Measurements from ENCODE around the gene FILIP1. TPM values are rescaled to one million over a fixed set of nuclear protein-coding genes. Genes with fewer than 3 reads are reported as not detected.

FILIP1 gene
- polyA plus RNA-seq, 3 donors, result not detected

- H3K9me3 ChIP-seq (replicated peaks in 1 of 2; ENCODE audit: control insufficient read depth in 1 of 2, insufficient read depth in 1 of 2, low read length in 2 of 2), result no peaks in the 10 kb centered on the region
- H3K4me1 ChIP-seq (ENCODE audit: control insufficient read depth in 1 of 2, insufficient read depth in 2 of 2, low read length in 2 of 2), result no peaks in the 10 kb centered on the region
- H2AFZ ChIP-seq (ENCODE audit: insufficient read depth, low read depth, low read length, poor library complexity, severe bottlenecking), result no peak overlapping the region
- H3K27ac ChIP-seq (ENCODE audit: low read depth in 1 of 2, low read length in 2 of 2), result no peak overlapping the region
- Mint-ChIP-seq H3K9me3 (peaks cover 0 to 2% (median 0%) of the 10 kb centered on the region in 7 donors), H3K4me3 (no peak overlapping the region), H3K4me1 (peaks cover under 1% of the 10 kb centered on the region), H3K27ac (no peak overlapping the region), H3K27me3 (ENCODE audit: low read depth in 3 of 3) (peaks cover 8 to 30% (median 23%) of the 10 kb centered on the region in 3 donors), H3K36me3 (peaks cover 15% of the 10 kb centered on the region in 2 donors)
- H3K36me3 ChIP-seq (replicated peaks in 1 of 2; ENCODE audit: control insufficient read depth in 1 of 2, insufficient read depth in 2 of 2, low read length in 2 of 2), result peaks cover 13 to 20% of the 10 kb centered on the region in 2 donors
- H3K4me3 ChIP-seq (replicated peaks in 1 of 3; ENCODE audit: low read depth in 2 of 3, low read length in 3 of 3), result no peak overlapping the region
- H4K20me1 ChIP-seq (ENCODE audit: insufficient read depth, low read length), result no peaks in the 10 kb centered on the region
- peaks cover 8 to 22% of the 10 kb centered on the region in 2 donors for H3K27me3 ChIP-seq (ENCODE audit: control insufficient read depth in 2 of 2, insufficient read depth in 2 of 2, low read length in 2 of 2)
- H3K9ac ChIP-seq (ENCODE audit: insufficient read depth, low read length, poor library complexity, severe bottlenecking), result no peak overlapping the region
- intact Hi-C loops (cut with micrococcal nuclease), result loop anchor here in 1 of 2 donors (5.0 kb wide), 1 partner anchor 32 kb away; the partner anchor contains the start of gene TMEM30A
- no peak overlapping the region for H3K4me2 ChIP-seq (replicated peaks; ENCODE audit: extremely low read depth, low read length, poor library complexity, severe bottlenecking)
- TF ChIP-seq CTCF (IDR thresholded peaks at IDR 0.05), result no peak
- DNase-seq, result no peak
- H3K79me2 ChIP-seq (ENCODE audit: insufficient read depth, low read length), result no peaks in the 10 kb centered on the region
These were observed 243.8 kb downstream of the FILIP1 start for GRCh38 chr6:75249837-75250236.

GRCh38 chr6:75246386-75246785 lies 247.2 kb downstream of the FILIP1 start:
- peaks cover 0 to 3% of the 10 kb centered on the region in 2 donors for H3K36me3 ChIP-seq (replicated peaks in 1 of 2; ENCODE audit: control insufficient read depth in 1 of 2, insufficient read depth in 2 of 2, low read length in 2 of 2)
- H3K27ac ChIP-seq (ENCODE audit: low read depth in 1 of 2, low read length in 2 of 2), result no peak overlapping the region
- no peak overlapping the region for H3K4me3 ChIP-seq (replicated peaks in 1 of 3; ENCODE audit: low read depth in 2 of 3, low read length in 3 of 3)
- WGBS (ENCODE audit: insufficient coverage), result no CpG with 5 or more reads among the region's 2 CpGs
- H3K4me2 ChIP-seq (replicated peaks; ENCODE audit: extremely low read depth, low read length, poor library complexity, severe bottlenecking), result no peak overlapping the region
- no peak overlapping the region for H3K9ac ChIP-seq (ENCODE audit: insufficient read depth, low read length, poor library complexity, severe bottlenecking)
- Mint-ChIP-seq H3K36me3 (peaks cover 0 to 2% of the 10 kb centered on the region in 2 donors), H3K4me3 (peak overlapping the region in 1 of 2 donors; percentile 18), H3K27me3 (ENCODE audit: low read depth in 3 of 3) (peaks cover 8 to 32% (median 23%) of the 10 kb centered on the region in 3 donors), H3K9me3 (peaks cover 0 to 4% (median 0%) of the 10 kb centered on the region in 7 donors), H3K27ac (no peak overlapping the region), H3K4me1 (peaks cover 12% of the 10 kb centered on the region)
- DNase-seq, result no peak
- no peaks in the 10 kb centered on the region for H4K20me1 ChIP-seq (ENCODE audit: insufficient read depth, low read length)
- no peak overlapping the region for H2AFZ ChIP-seq (ENCODE audit: insufficient read depth, low read depth, low read length, poor library complexity, severe bottlenecking)
- H3K79me2 ChIP-seq (ENCODE audit: insufficient read depth, low read length), result peaks cover 18% of the 10 kb centered on the region
- H3K27me3 ChIP-seq (ENCODE audit: control insufficient read depth in 2 of 2, insufficient read depth in 2 of 2, low read length in 2 of 2), result peaks cover 8 to 22% of the 10 kb centered on the region in 2 donors
- no peaks in the 10 kb centered on the region for H3K9me3 ChIP-seq (replicated peaks in 1 of 2; ENCODE audit: control insufficient read depth in 1 of 2, insufficient read depth in 1 of 2, low read length in 2 of 2)
- intact Hi-C loops (cut with micrococcal nuclease), result loop anchor here in 1 of 2 donors (5.0 kb wide), 1 partner anchor 36 kb away; the partner anchor contains the start of gene TMEM30A
- peaks cover 7% of the 10 kb centered on the region in 2 donors for H3K4me1 ChIP-seq (ENCODE audit: control insufficient read depth in 1 of 2, insufficient read depth in 2 of 2, low read length in 2 of 2)
- no peak for TF ChIP-seq CTCF (IDR thresholded peaks at IDR 0.05)
